H9 (cell line): ENCODE measurements around the gene ZNF263. TPM values are rescaled to one million over a fixed set of nuclear protein-coding genes. Genes with fewer than 3 reads are reported as not detected.

Experiments
- DNase-seq: peaks from one replicate; pipeline ENCODE4 v3.0.0-alpha.2; 2017
- H2AFZ ChIP-seq: one replicate; pipeline ENCODE4 v1.6.1; 2013; ENCODE audit warnings: mild to moderate bottlenecking, low read length, control low read depth, moderate library complexity
- H2AK5ac ChIP-seq: 2 replicates; pipeline ENCODE4 v1.6.1; 2013; ENCODE audit warnings: low read length, control low read depth, mixed read lengths; ENCODE audit not compliant: insufficient read length
- H2BK120ac ChIP-seq: one replicate; pipeline ENCODE4 v1.6.1; 2013; ENCODE audit warnings: low read depth, mild to moderate bottlenecking, low read length, control low read depth, inconsistent platforms; ENCODE audit not compliant: poor library complexity, severe bottlenecking
- H2BK12ac ChIP-seq: 2 replicates; pipeline ENCODE4 v1.6.1; 2013; ENCODE audit warnings: low read length, control low read depth, mixed read lengths, low read depth; ENCODE audit not compliant: insufficient read length
- H2BK15ac ChIP-seq: 2 replicates; pipeline ENCODE4 v1.6.1; 2013; ENCODE audit warnings: low read depth, low read length, control low read depth
- H2BK20ac ChIP-seq: one replicate; pipeline ENCODE4 v1.6.1; 2013; ENCODE audit warnings: low read depth, mild to moderate bottlenecking, low read length, control low read depth, inconsistent platforms; ENCODE audit not compliant: poor library complexity, severe bottlenecking
- H2BK5ac ChIP-seq: 2 replicates; pipeline ENCODE4 v1.6.1; 2013; ENCODE audit warnings: low read length, control low read depth, mixed read lengths; ENCODE audit not compliant: insufficient read length
- H3K14ac ChIP-seq: 2 replicates; pipeline ENCODE4 v1.6.1; 2013; ENCODE audit warnings: low read length, control low read depth; ENCODE audit not compliant: insufficient read depth
- H3K18ac ChIP-seq: 2 replicates; pipeline ENCODE4 v1.6.1; 2013; ENCODE audit warnings: low read depth, mild to moderate bottlenecking, mixed read lengths, low read length, control low read depth; ENCODE audit not compliant: insufficient read length
- H3K23ac ChIP-seq: 2 replicates; pipeline ENCODE4 v1.6.1; 2013; ENCODE audit warnings: low read length, control low read depth, mixed read lengths, low read depth; ENCODE audit not compliant: insufficient read length
- H3K23me2 ChIP-seq: 2 replicates; pipeline ENCODE4 v1.6.1; 2013; ENCODE audit warnings: low read depth, mild to moderate bottlenecking, mixed read lengths, low read length, control low read depth; ENCODE audit not compliant: insufficient read length, poor library complexity, severe bottlenecking
- H3K27ac ChIP-seq: 2 replicates; pipeline ENCODE4 v1.5.1; 2013; ENCODE audit warnings: low read length, control low read depth, mixed read lengths, low read depth; ENCODE audit not compliant: insufficient read length
- H3K27me3 ChIP-seq: 2 replicates; pipeline ENCODE4 v1.6.1; 2013; ENCODE audit warnings: low read length, control low read depth, inconsistent platforms; ENCODE audit not compliant: insufficient read depth
- H3K4ac ChIP-seq: 2 replicates; pipeline ENCODE4 v1.6.1; 2013; ENCODE audit warnings: low read depth, mild to moderate bottlenecking, control low read depth, inconsistent platforms, low read length, moderate library complexity
- H3K4me1 ChIP-seq: 2 replicates; pipeline ENCODE4 v1.6.1; 2013; ENCODE audit warnings: low read length, control low read depth, inconsistent platforms; ENCODE audit not compliant: insufficient read depth
- H3K4me2 ChIP-seq: 2 replicates; pipeline ENCODE4 v1.6.1; 2013; ENCODE audit warnings: low read length, control low read depth, mixed read lengths; ENCODE audit not compliant: insufficient read length, insufficient read depth
- H3K56ac ChIP-seq: 2 replicates; pipeline ENCODE4 v1.6.1; 2013; ENCODE audit warnings: low read depth, mild to moderate bottlenecking, mixed read lengths, low read length, control low read depth; ENCODE audit not compliant: insufficient read length
- H3K79me1 ChIP-seq: 2 replicates; pipeline ENCODE4 v1.6.1; 2013; ENCODE audit warnings: low read depth, mild to moderate bottlenecking, moderate library complexity, low read length, control low read depth, inconsistent platforms; ENCODE audit not compliant: insufficient read depth, poor library complexity, severe bottlenecking
- H3K79me2 ChIP-seq: 2 replicates; pipeline ENCODE4 v1.6.1; 2013; ENCODE audit warnings: low read length, control low read depth, inconsistent platforms; ENCODE audit not compliant: insufficient read depth
- H3K9ac ChIP-seq: 2 replicates; pipeline ENCODE4 v1.6.1; 2013; ENCODE audit warnings: low read length, control low read depth, mixed read lengths; ENCODE audit not compliant: insufficient read length; ENCODE audit errors: extremely low read depth
- H3K9me3 ChIP-seq: one replicate; pipeline ENCODE4 v1.6.1; 2013; ENCODE audit warnings: low read depth, low read length, inconsistent platforms; ENCODE audit not compliant: control insufficient read depth
- H3T11ph ChIP-seq: one replicate; pipeline ENCODE4 v1.6.1; 2013; ENCODE audit warnings: mild to moderate bottlenecking, low read length, control low read depth, inconsistent platforms
- H4K20me1 ChIP-seq: one replicate; pipeline ENCODE4 v1.6.1; 2013; ENCODE audit not compliant: control insufficient read depth, insufficient read length, insufficient read depth
- H4K5ac ChIP-seq: 2 replicates; pipeline ENCODE4 v1.6.1; 2013; ENCODE audit warnings: low read depth, mild to moderate bottlenecking, mixed read lengths, low read length, control low read depth; ENCODE audit not compliant: insufficient read length
- H4K8ac ChIP-seq: replicated peaks from 2 replicates; pipeline ENCODE4 v1.6.1; 2013; ENCODE audit warnings: low read length, control low read depth, mixed read lengths, low read depth; ENCODE audit not compliant: insufficient read length
- H4K91ac ChIP-seq: 2 replicates; pipeline ENCODE4 v1.6.1; 2013; ENCODE audit warnings: low read depth, mild to moderate bottlenecking, moderate library complexity, mixed read lengths, low read length, control low read depth; ENCODE audit not compliant: insufficient read length
- H3K27ac Mint-ChIP-seq, 3 experiments: 2 replicates in 2 of 3; 3 replicates in 1 of 3; pipeline ENCODE4 v1.8.0; 2020 to 2021; ENCODE audit warnings: mixed read lengths in 3 of 3, mild to moderate bottlenecking in 1 of 3, moderate library complexity in 1 of 3
- H3K27me3 Mint-ChIP-seq: 2 replicates; pipeline ENCODE4 v1.8.0; 2021; ENCODE audit warnings: low read depth, mild to moderate bottlenecking, moderate library complexity, mixed read lengths
- H3K36me3 Mint-ChIP-seq, 3 experiments: 2 replicates in 2 of 3; 3 replicates in 1 of 3; pipeline ENCODE4 v1.8.0; 2020 to 2021; ENCODE audit warnings: low read depth in 3 of 3, mixed read lengths in 3 of 3; ENCODE audit not compliant: insufficient read depth in 1 of 3
- H3K4me1 Mint-ChIP-seq, 2 experiments: 2 replicates each; pipeline ENCODE4 v1.8.0; 2020; ENCODE audit warnings: mixed read lengths in 2 of 2
- H3K4me3 Mint-ChIP-seq, 2 experiments: 2 replicates in 1 of 2; 3 replicates in 1 of 2; pipeline ENCODE4 v1.8.0; 2020 to 2021; ENCODE audit warnings: mild to moderate bottlenecking in 2 of 2, mixed read lengths in 2 of 2, moderate library complexity in 1 of 2
- H3K9me3 Mint-ChIP-seq, 2 experiments: 2 replicates in 1 of 2; 3 replicates in 1 of 2; pipeline ENCODE4 v1.8.0; 2020; ENCODE audit warnings: mild to moderate bottlenecking in 2 of 2, mixed read lengths in 2 of 2, moderate library complexity in 1 of 2
- WGBS: extraction: QIAGEN DNeasy Blood & Tissue Kit; methylation state at CpG from one replicate; pipeline ENCODE4 v1.1.7; 2013; ENCODE audit warnings: missing lambda C conversion rate, low lambda C conversion rate, mixed read lengths; ENCODE audit not compliant: insufficient read length; ENCODE audit errors: extremely low coverage; 5-methylcytosine and 5-hydroxymethylcytosine counted together
- total RNA-seq: library from RNA; stranded (reverse); gene quantifications from 2 replicates; pipeline ENCODE4 v1.2.1, GENCODE V29; 2021
- TF ChIP-seq, protein P1 (sequence below): fragments of 200-600 bp; sonication (generic); conservative IDR thresholded peaks from 3 replicates; pipeline ENCODE4 v1.8.0; 2021; ENCODE audit warnings: antibody characterized with exemption, mild to moderate bottlenecking

Gene ZNF263
- total RNA-seq, 1 experiment from 2014 or later, result 35.7 TPM

DNA sequence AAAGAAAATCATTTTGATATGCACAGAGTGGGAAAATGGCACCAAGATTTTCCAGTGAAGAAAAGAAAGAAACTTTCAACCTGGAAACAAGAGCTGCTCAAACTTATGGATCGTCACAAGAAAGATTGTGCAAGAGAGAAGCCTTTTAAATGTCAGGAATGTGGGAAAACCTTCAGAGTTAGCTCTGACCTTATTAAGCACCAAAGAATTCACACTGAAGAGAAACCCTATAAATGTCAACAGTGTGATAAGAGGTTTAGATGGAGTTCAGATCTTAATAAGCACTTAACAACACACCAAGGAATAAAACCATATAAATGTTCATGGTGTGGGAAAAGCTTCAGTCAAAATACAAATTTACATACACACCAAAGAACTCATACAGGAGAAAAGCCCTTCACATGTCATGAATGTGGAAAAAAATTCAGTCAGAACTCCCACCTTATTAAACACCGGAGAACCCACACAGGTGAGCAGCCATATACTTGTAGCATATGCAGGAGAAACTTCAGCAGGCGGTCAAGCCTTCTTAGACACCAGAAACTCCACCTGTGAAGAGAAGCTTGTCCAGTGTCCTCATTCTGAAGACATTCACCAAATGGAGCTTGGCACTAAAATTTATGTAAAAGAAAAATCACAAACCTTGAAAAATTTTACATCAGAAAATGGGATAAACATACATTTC lies 34.2 kb downstream of the ZNF263 start:
- Histone ChIP-seq H3K23ac (no peak overlapping the region), H3K9ac (no peak overlapping the region), H2BK12ac (no peak overlapping the region), H4K5ac (no peak overlapping the region), H4K8ac (no peak overlapping the region), H3K14ac (no peak overlapping the region), H2AK5ac (no peak overlapping the region), H4K91ac (no peak overlapping the region), H4K20me1 (no peaks in the 10 kb centered on the region), H2AFZ (no peak overlapping the region), H3K79me1 (no peaks in the 10 kb centered on the region), H2BK20ac (no peak overlapping the region), H2BK120ac (no peak overlapping the region), H3K4me1 (no peaks in the 10 kb centered on the region), H3T11ph (no peak overlapping the region), H2BK15ac (no peak overlapping the region), H3K4me2 (no peak overlapping the region), H3K56ac (no peak overlapping the region), H3K27me3 (no peaks in the 10 kb centered on the region), H3K23me2 (no peaks in the 10 kb centered on the region), H3K4ac (no peak overlapping the region), H3K18ac (no peak overlapping the region), H3K79me2 (no peaks in the 10 kb centered on the region), H3K27ac (no peak overlapping the region), H2BK5ac (no peak overlapping the region), H3K9me3 (peaks cover 88% of the 10 kb centered on the region)
- no peak overlapping the region for H3K4me3 Mint-ChIP-seq
- H3K27ac Mint-ChIP-seq, result no peak overlapping the region
- H3K9me3 Mint-ChIP-seq, result peaks cover 94 to 96% of the 10 kb centered on the region in 2 experiments
- H3K36me3 Mint-ChIP-seq, result peaks cover 74 to 81% (median 79%) of the 10 kb centered on the region in 3 experiments
- no peak for DNase-seq
- WGBS, result no CpG with 5 or more reads among the region's 3 CpGs
- TF ChIP-seq, protein P1, sequence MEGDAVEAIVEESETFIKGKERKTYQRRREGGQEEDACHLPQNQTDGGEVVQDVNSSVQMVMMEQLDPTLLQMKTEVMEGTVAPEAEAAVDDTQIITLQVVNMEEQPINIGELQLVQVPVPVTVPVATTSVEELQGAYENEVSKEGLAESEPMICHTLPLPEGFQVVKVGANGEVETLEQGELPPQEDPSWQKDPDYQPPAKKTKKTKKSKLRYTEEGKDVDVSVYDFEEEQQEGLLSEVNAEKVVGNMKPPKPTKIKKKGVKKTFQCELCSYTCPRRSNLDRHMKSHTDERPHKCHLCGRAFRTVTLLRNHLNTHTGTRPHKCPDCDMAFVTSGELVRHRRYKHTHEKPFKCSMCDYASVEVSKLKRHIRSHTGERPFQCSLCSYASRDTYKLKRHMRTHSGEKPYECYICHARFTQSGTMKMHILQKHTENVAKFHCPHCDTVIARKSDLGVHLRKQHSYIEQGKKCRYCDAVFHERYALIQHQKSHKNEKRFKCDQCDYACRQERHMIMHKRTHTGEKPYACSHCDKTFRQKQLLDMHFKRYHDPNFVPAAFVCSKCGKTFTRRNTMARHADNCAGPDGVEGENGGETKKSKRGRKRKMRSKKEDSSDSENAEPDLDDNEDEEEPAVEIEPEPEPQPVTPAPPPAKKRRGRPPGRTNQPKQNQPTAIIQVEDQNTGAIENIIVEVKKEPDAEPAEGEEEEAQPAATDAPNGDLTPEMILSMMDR, result no peak
- H3K4me1 Mint-ChIP-seq, result no peaks in the 10 kb centered on the region
- H3K27me3 Mint-ChIP-seq, result peaks cover 26% of the 10 kb centered on the region
